ENCODE measurements around the gene CARD6.

DNA sequence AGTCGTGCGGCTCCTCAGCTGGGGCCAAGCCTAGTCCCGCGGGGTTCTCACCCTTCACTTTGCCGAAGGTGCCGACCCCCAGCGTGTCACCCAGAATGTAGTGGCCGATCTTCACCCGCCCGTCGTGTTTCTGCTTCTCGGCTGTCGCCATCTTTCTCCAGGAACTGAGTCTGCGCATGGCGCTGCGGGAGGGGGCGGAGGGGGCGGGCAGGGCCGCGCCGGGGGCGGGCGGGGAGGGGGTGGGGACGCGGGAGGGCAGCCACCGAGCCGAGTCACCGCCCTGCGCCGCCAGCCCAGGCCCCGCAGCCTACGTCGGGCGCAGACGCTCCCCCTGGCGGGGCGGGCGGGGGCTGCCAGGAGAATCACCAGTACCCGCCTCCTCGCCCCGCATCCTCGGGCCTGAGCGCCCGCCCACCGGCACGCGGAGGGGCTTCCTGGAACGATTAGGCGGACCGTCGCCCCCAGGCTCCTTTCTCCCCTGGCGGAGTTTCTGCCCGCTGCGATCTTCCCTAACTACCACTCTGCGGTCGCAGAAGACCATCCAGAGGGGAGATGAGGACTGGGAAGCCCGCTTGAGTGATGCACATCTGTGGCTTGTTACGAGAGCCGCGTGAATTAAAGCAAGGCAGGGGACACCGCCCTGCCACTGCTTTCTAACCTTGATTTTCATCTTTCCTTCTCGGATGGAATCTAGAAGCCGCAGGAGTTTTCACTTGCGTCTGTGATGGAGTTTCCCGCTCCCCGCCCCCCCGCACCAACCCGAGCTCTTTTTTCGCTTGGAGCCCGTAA is 43.0 kb upstream of the CARD6 start, which contains the start of gene PRKAA1:
- TF ChIP-seq, protein P1, sequence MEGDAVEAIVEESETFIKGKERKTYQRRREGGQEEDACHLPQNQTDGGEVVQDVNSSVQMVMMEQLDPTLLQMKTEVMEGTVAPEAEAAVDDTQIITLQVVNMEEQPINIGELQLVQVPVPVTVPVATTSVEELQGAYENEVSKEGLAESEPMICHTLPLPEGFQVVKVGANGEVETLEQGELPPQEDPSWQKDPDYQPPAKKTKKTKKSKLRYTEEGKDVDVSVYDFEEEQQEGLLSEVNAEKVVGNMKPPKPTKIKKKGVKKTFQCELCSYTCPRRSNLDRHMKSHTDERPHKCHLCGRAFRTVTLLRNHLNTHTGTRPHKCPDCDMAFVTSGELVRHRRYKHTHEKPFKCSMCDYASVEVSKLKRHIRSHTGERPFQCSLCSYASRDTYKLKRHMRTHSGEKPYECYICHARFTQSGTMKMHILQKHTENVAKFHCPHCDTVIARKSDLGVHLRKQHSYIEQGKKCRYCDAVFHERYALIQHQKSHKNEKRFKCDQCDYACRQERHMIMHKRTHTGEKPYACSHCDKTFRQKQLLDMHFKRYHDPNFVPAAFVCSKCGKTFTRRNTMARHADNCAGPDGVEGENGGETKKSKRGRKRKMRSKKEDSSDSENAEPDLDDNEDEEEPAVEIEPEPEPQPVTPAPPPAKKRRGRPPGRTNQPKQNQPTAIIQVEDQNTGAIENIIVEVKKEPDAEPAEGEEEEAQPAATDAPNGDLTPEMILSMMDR (IDR thresholded peaks at IDR 0.05; ENCODE audit: control extremely low read depth in 1 of 3, insufficient read depth in 1 of 3, low read depth in 1 of 3, low read length in 3 of 3) = peak; percentile 62 to 67 (median 63)
- no peak for TF ChIP-seq SP2 (IDR thresholded peaks at IDR 0.05; ENCODE audit: low read length)
- no peak for TF ChIP-seq GABPA (IDR thresholded peaks at IDR 0.05; ENCODE audit: borderline replicate concordance, insufficient read depth, low read length)
- TF ChIP-seq POLR2AphosphoS5 (IDR thresholded peaks at IDR 0.05; ENCODE audit: low read depth, low read length) = peak; percentile 86
- peak; percentile 94 for TF ChIP-seq TAF1 (IDR thresholded peaks at IDR 0.05; ENCODE audit: low read depth, low read length)

All from H1 (cell line).